Ramos (cell line): ENCODE results near the gene TSPAN4.

Experiments used
- in situ Hi-C: fragments of 300-500 bp; cut with MboI; formaldehyde crosslinking; loops from one replicate; pipeline ENCODE4 v1.14.3; 2022; ENCODE audit warnings: low sequenced_read_pairs; ENCODE audit not compliant: unreplicated experiment

TSPAN4 gene

GRCh38 chr11:860234-861104, 17.8 kb downstream of the TSPAN4 start:
- in situ Hi-C loops, result no loop called here

GRCh38 chr11:861105-861479, 18.4 kb downstream of the TSPAN4 start:
- in situ Hi-C loops, result no loop called here

- in situ Hi-C loops, result no loop called here
Observed at GRCh38 chr11:862081-862661, 19.5 kb downstream of the TSPAN4 start.

- in situ Hi-C loops, result no loop called here
Observed at GRCh38 chr11:862696-863022, 20.0 kb downstream of the TSPAN4 start.

GRCh38 chr11:863023-863909, 20.6 kb downstream of the TSPAN4 start:
- in situ Hi-C loops, result no loop called here

- in situ Hi-C loops, result no loop called here
Observed at GRCh38 chr11:863910-864827, 21.5 kb downstream of the TSPAN4 start.

- in situ Hi-C loops, result no loop called here
Observed at GRCh38 chr11:864898-865297, 22.2 kb downstream of the TSPAN4 start.

- in situ Hi-C loops, result no loop called here
Observed at GRCh38 chr11:865462-866430, 23.1 kb downstream of the TSPAN4 start.

- in situ Hi-C loops, result no loop called here
Observed at GRCh38 chr11:866481-866880, 23.8 kb downstream of the TSPAN4 start.

- in situ Hi-C loops, result no loop called here
Observed at GRCh38 chr11:867856-868358, 25.3 kb downstream of the TSPAN4 start.

GRCh38 chr11:868394-868793, 25.7 kb downstream of the TSPAN4 start:
- in situ Hi-C loops, result no loop called here

- in situ Hi-C loops, result no loop called here
Observed at GRCh38 chr11:868802-869201, 26.1 kb downstream of the TSPAN4 start.

- in situ Hi-C loops, result no loop called here
Observed at GRCh38 chr11:869399-870126, 26.9 kb downstream of the TSPAN4 start.

- in situ Hi-C loops, result no loop called here
Observed at GRCh38 chr11:870127-870413, 27.4 kb downstream of the TSPAN4 start.

GRCh38 chr11:870418-870817, 27.8 kb downstream of the TSPAN4 start:
- in situ Hi-C loops, result no loop called here

- in situ Hi-C loops, result no loop called here
Observed at GRCh38 chr11:871472-871871, 28.8 kb downstream of the TSPAN4 start.

GRCh38 chr11:872799-873198, 30.1 kb downstream of the TSPAN4 start:
- in situ Hi-C loops, result no loop called here

GRCh38 chr11:873706-874105, 31.1 kb downstream of the TSPAN4 start:
- in situ Hi-C loops, result no loop called here
